Measurements from ENCODE around the gene CHSY3. TPM values are rescaled to one million over a fixed set of nuclear protein-coding genes. Genes with fewer than 3 reads are reported as not detected.

Gene CHSY3
- total RNA-seq, 1 donor from 2014 or later = 3.9 TPM

DNA sequence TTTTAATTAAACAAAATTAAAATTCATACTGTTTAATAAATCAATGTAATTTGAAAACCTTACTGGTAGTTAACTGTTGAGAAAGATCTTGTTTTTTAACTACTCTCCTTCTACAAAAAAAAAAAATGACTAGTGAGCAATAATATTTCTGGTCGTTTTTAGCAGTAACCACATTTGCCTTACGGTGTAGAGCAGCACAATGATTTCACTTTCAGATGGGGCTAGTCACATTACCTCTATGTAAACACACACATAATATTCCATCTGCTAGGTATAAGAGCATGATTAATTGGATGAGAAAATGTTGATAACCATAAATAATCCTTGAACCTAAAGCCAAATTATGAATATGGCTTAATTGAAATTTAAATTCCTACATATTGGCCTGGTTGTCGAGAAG lies 198.1 kb downstream of the CHSY3 start:
- no peak for DNase-seq

DNA sequence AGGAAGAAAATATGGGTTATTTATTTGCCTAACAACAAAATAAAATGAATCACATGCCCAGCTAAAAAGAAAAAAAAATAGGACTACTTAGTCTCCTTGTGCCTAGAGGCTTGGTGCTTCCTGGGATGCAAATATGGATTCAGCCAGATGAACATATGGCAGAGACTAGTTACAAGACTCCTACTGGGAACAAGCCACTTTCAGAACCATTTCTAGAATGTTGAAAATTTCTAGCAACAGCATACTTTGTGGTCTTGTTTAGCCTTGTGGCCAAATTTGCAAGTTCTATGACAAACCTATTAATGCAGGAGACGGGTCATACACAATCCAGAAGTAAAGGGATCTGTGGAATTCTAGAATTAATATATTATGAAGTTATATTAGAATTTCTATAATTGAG lies 198.7 kb downstream of the CHSY3 start:
- DNase-seq = no peak

DNA sequence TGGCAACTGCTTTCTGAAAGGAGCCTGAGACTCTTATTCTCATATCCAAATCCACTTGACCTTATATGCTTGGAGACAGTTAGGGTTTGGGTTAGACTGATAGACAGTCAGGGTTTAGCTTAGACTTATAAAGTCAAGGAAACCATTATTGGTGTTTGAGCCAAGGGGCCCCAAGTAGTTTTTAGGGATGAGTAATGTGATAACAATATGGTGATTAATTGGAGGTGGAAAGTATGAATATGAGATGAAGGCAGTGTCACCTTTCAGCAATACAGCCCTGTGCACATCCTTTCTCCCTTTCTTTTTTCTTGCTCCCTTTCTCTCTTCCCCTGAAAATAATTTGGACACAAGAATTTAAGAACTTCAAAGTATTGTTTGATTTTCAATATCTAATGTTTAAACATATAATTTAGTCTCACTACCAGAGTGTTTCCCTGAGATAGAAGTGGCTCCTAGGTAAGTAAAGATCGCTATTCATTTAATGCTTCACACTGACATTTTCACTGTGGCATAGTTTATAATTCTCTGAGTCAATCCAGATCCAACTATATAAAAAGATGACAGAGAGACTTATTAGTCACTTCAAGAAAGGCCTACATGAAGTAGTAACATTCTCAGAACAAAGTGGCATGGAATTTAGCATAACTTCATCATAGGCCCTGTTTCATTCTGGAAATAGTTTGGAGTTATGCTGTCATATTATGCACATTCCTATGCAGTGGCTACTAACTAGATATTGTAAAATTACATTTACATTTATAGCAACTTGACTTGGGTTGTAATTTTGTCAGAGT lies 200.8 kb downstream of the CHSY3 start:
- no peak for DNase-seq

DNA sequence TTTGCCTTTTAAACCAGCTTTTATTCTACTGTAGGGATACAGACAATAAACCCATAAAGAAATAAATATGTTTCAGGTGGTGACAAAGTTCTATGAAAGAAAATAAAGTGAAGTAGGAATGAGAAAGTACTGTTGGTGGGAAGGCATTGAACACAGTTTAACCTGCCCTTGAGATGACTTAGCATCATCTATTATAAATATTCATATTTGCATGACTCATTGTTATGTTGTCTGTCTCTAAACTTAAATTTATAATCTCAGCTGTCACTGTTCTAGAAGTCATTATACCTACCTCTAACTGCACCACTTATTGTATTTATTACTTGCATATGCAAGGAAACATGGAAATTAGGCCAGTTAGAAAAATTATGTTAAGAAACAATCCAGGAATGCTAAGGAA lies 202.2 kb downstream of the CHSY3 start:
- DNase-seq = no peak

DNA sequence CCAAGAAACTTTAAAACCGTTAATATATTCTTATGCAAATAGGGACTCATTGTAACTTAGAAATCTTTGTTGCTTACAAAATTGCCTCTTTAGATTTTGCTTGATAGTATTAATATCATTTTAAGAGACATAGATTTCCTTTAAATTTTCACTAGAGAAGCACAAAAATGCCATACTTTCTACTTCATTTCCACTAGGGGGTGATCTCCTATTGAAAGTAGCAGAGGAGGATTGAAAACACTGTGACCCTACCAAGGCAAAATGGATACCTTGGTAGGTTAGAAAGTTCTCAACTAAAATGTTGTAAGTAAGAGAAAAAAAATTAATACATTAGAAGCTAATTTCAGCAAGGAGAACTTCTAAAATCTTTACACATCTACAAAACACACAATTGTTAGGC lies 204.9 kb downstream of the CHSY3 start:
- DNase-seq = peak; percentile 48

DNA sequence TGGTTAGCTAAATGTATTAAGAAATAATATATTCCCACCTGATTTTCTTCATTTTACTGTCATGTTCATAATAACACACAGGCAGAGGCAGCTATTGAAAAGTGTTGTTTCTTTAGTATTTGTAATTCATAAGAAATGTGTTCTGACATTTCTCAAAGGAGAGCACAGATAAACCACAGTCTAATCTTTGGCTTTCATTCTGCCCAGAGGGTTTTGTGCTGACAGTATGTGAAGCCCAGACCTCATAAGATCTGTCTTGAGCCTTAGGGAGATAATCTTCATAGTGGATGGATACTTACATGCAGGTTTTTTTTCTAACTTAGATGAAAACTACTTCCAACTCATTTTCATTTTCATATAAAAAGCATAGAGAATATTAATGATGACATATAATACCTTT lies 206.1 kb downstream of the CHSY3 start:
- DNase-seq = no peak

DNA sequence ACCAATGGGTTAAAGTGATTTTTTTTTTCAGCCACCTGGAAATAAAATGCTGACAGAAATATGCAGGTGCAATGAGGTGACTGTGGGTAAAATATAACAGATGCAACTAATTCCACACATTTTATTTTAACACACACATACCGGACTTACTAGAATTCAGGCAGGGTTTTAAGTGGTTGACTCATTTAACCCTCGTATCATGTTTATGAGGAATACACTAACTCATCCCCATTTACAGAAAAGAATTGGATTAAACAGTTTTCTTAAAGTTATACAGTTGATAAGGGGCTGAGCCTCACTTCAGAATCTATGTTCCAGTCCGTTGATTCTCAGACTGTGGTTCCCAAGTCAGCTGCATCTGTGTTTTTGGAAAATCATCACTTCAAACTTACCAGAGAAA lies 207.5 kb downstream of the CHSY3 start:
- no peak for DNase-seq

DNA sequence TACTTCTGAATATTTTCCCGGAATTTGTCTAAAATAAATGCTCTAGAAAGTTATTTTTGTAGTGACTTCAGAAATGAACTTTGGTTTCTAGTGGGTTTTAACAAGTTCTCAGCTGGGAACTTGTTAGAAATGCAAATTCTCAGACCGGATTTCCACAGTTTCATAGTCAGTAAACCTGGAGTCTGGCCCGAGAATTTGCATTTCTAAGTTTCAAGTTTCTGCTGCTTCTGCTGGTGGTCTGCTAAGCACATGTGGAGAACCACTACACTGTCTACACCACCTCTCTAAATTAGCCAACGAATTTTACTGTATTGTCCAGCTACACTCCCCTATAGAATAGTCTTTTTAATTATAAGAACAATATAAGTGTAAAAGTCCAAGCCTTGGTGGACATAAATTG lies 208.0 kb downstream of the CHSY3 start:
- no peak for DNase-seq

DNA sequence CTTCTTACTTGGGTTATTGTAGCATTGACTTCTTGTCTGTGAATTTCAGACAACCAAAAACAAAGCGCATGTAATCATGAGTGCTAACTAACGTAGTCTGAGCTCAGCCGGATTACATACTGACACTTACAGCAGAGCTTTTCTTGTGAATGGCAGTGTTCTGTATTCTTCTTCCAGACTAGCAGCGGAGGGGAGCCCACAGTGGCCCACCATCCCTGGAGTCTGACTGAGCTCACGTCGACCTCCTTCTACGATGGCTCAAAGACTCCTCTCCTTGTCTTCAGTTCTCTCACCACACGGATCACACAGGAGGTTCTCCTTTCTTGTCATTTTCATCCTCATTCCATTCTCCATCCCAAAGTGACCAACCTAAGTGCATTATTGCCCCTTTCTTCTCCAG lies 211.4 kb downstream of the CHSY3 start:
- DNase-seq = no peak

DNA sequence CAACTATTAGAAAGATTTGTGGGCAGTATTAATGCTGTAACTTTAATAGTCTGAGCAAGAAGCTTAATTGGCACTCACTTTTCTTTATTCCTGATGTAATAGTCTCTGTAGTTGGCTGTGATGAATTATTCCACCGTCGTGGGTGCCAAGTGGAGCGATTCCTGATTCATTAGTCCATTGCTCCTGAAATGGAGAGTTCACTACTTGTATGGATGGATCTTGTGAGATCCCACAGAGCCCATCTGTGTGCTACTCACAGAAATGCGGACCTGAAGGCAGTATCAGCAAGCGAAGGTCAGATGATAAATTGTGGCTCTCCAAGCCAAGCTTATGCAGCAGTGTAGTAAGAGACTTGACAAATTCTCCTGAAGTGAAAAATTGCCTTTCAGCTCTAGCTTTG lies 212.2 kb downstream of the CHSY3 start:
- DNase-seq = no peak

DNA sequence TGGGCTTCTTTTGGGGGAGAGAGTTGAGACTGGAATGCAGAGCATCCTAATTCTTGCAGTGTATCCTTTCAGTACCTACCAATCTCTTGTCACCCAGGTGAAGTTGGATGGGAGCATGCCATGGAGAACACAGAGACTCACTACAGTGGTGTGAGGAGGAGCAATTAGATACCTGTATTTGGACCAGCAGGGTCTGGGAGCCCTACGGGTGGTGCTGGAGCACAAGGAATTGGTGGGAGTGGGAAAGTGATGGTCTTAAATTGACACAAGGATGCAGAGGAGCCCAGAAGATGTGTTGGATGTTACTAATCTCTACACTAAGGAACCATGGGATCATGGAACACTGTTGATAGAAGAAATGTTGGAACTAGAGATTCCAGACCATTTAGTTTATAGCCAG lies 212.7 kb downstream of the CHSY3 start:
- no peak for DNase-seq

DNA sequence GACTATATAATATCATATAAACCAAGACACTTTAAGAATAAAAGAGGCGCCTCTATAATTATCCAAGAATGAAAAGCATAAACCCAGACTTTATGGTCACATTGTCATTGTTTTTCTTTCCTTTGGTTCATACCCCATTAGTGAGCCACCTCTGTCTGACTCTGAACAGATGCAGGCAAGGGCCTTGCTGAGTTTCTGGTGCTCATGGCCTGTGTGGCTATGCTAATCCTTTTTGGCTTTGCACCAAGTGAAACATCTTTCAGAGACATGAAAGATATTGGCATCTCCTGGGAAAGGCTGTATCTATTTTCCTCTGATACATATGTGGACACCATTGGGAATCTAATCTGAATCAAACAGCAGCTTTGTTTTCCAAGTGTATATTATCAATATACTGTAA lies 222.5 kb downstream of the CHSY3 start:
- DNase-seq = no peak

DNA sequence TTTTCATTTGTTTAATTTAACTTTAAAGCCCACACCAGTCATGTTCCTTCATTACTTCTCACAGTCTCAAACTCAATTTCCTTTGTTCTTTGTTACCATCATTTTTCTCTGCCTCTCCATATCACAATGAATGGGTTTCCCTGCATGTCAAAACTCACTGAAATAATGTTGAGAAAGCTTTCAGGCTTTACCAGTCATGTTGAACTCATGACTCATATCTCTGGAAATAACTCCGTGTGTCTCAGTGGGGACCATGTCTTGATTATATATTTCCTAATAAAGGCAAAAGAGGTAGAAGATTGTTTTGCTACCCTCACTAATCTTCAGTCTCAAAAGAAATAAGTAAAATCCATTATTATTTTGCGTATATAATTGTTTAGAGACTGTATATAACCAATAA lies 231.2 kb downstream of the CHSY3 start:
- peak; percentile 1 for DNase-seq

DNA sequence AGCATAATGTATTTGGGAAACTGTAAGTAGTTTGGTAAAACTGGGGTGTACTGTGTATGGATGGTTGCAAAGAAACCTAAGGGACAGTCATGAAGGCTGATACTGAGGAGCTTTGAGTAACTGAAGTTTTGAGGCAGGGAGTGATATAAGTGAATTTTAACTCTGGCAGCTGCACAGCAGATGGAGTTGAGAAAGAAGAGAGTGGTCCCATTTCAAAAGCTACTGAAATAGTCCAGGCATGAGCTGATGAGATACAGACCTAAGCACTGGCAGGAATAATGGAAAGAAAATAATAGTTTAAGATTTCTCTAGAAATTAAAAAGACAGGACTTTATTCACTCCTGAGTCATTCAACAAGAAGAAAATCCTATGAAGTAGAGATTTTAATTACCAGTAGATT lies 232.0 kb downstream of the CHSY3 start:
- DNase-seq = no peak

DNA sequence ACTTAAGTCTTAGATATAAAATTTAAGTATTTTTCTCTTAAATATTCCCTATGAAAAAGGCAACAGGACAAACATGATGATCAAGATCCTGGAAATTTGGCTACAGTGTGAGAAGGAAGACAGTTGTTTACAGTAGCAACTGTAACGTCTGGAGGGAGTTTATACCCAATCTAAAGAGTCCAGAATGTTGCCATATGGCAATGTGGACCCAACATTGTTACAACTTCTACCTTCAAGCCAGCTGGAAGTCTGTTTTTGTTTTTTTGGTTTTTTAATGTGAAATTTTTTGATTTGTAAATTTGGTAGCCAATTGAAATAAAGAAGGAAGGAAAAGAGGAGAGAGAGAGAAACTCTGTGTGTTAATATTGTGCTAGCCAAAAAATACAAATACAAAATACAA lies 233.4 kb downstream of the CHSY3 start:
- DNase-seq = no peak

DNA sequence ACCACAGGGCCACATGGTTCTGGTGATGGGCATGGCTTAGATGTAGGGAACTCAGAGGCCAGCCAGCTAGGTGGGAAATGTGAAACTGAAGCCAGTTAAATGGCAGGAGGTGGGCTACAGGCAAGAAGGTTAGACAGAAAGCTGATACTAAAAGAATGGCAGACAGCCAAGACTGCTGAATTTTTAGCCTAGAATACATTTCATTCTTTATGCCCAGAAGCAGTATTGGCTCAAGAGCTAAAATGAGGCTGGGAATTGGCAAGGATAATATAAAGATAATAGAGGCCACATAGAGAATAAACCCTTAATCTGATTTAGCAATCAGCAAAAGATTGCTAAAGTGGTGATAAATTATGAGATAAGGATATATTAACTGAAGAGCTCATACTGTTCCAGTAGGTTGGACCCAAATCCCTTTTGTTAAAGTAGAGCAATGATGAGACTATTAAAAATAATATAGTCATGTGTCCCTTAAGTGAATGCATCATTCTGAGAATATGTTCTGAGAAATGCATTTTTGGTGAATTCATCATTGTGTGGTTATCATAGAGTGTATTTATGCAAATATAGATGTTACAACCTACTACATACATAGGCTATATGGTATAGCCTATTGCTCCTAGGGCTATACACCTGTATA lies 234.3 kb downstream of the CHSY3 start:
- no peak for DNase-seq

DNA sequence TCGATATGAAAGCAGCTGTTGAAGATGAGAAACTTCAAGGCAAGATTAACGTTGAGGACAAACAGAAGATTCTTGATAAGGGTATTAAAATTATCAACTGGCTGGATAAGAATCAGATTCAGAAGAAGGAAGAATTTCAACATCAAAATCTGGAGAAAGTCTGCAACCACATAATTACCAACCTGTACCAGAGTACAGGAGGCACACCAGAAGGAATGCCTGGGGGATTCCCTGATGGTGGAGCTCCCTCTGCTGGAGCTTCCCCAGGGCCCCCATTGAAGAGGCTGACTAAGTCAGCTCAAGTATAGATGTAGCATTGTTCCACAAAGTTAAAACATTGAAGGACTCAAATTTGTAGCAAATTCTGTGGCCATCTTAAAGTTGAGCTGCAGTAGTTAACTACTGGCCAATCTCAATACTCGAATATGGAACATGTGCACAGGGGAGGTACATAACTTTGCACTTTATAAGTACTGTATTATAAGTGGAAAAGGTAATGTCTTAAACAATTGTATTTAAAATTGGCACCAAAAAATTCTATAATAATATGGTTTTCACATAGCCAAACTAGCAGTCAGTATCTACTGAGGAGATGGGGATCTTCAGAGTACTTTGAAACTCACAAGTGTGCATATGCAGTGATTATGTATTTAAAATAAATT lies 237.5 kb downstream of the CHSY3 start:
- peak; percentile 36 for DNase-seq

DNA sequence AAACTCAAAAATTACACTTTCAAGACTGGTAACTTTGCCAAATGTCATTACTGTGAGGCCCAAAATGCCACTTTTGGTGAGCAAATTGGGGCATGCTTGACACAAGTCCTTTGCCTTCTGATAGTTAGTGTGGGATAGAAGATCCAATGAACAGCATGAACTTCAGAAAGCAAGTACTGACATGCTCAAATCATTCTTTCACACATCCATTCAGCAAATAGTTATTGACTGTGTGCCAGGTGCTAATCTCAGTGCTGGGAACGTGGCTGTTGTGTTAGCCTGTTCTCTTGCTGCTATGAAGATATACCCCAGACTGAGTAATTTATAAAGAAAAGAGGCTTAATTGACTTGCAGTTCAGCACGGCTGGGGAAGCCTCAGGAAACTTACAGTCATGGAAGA lies 247.0 kb downstream of the CHSY3 start:
- no peak for DNase-seq

DNA sequence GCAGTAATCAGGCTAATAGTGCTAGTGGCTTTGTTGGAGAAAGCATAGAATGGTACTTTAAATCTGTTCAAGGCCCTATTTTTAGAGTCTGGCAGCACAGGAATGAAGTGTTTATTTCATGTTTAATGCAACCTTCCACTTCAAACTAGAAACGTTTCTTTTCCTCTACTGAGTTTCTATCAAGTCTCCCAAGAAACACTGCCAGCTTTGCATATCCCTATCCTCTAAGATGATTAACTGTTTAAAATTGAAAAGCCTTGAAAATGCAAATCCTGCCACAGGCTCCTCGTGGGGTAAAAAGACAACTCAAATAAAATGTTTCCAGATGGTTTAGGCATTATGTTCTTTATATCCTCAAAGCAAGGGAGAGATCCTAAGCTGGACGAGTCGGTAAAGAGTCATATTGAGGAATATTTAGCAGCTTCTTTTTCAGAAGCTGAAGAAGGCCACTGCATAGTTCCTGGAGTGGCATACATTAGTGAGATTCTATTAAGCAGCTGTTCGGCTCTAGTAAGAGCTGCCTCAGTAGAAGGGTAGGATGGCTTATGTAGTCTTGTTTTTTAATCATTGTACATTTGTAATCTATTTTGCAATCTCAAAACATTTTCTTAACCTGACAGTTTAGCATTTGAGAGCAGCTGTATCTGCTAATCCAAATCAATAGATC lies 251.2 kb downstream of the CHSY3 start:
- no peak for DNase-seq

DNA sequence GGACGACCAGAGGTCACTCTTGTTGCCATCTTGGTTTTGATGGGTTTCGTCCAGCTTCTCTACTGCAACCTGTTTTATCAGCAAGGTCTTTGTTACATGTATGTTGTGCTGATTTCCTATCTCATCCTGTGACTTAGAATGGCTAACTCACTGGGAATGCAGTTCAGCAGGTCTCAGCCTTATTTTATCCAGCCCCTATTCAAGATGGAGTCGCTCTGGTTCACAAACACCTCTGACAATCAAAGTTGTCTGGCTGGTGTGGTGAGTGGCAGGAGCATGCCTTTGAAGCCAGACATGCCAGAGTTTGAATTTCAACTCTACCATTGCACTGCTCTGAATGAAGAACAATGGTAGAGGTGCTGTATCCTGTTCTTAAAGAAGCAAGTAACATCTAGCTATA lies 253.8 kb downstream of the CHSY3 start:
- DNase-seq = no peak

DNA sequence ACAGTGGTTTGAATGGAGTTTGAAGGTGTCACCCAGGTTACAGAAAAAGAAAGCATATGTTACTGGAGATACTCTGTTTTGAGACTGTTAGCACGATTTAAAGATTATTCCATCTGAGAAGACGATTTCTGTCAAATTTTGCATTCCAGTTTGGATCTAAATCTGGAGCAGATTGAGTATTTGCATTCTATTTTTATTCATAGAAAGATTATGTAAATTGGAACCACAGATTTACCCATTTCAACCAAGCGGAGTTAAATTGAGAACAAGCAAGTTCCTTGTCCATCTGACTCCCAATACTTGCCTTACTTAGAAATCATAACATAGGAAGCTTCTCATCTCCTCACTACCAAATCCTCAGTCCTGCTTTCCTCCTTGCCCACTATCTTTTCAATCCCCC lies 255.7 kb downstream of the CHSY3 start:
- no peak for DNase-seq

DNA sequence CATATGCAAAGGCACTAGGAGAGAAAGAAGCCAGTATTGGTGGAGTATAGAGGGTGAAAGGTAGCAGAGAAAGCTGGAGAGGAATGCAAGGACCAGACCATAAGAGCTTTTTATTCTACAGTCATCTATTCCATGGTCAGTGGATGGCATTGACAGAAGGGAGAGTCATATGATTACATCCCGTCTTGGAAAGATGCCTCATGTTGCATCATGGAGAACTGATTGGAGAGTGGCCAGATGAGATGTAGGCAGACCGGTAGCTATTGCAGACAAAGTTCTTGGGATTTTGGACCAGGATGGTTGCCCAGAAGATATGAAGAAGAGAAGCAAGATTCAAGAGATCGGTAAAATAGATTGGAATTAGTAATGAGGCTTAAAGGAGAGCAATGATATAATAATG lies 260.7 kb downstream of the CHSY3 start:
- no peak for DNase-seq

DNA sequence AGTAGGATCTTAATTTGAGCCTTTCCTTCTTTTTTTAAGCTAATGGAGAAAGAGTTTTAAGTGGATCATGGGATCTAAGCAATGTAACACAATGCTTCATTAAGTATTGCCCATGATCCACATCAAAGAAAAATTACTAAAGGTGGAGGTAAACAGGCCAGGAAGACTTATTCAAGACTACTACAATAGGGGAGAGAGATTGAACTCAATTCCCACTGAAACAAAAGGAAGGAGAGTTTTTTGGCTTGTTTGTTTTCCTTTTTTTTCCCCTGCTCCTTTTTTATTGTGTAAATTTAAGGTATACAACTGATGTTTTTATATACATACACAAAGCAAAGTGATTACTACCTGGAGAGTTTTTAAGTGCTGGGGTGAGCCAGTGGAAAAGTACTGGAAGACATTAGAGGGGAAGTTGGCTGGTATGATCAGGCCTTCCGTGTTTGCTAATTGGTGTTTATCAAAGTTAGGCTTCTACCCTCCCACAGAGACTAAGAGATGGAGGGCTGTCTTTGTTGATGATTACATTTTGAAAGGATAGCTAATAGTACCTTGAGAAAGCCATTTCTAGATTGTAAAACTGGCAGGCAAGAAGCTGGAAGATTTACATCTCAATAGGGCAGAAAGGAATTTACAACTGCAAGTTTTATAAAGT lies 262.7 kb downstream of the CHSY3 start:
- DNase-seq = no peak

Data from dermis blood vessel endothelial cell (primary cell).